NCI-H446 treated with DMSO at 0.1 percent for 48 hours (cell line): ENCODE data around the gene HTR1D.
A peak's percentile ranks its signal among the peaks of the same experiment; 100 is the strongest.

Experiments used
- DNase-seq: peaks from one replicate; lab custom pipeline; 2025; lab: John Stamatoyannopoulos, UW

The HTR1D gene

GRCh38 chr1:23150125-23150524 lies 67.2 kb downstream of the HTR1D start:
- DNase-seq = peak; percentile 28

GRCh38 chr1:23149114-23149513 lies 68.2 kb downstream of the HTR1D start:
- no peak for DNase-seq

GRCh38 chr1:23148084-23148483 lies 69.2 kb downstream of the HTR1D start:
- no peak for DNase-seq
